Suprapubic skin (tissue), 4 donors: ENCODE measurements around the gene MED8. TPM values are rescaled to one million over a fixed set of nuclear protein-coding genes. Genes with fewer than 3 reads are reported as not detected.

Experiments
- DNase-seq, 2 donors: peaks; one replicate each; pipeline ENCODE4 v3.0.0-alpha.2; 2019; ENCODE audit warnings: low spot score in 2 of 2
- H3K27ac ChIP-seq: fragments of 200-600 bp; sonication (generic); one replicate; pipeline ENCODE4 v1.5.1; 2019
- H3K27me3 ChIP-seq: fragments of 200-600 bp; sonication (generic); one replicate; pipeline ENCODE4 v1.5.1; 2019
- H3K36me3 ChIP-seq: fragments of 200-600 bp; sonication (generic); one replicate; pipeline ENCODE4 v1.5.1; 2019
- H3K4me1 ChIP-seq: fragments of 200-600 bp; sonication (generic); one replicate; pipeline ENCODE4 v1.5.1; 2019
- H3K4me3 ChIP-seq: fragments of 200-600 bp; sonication (generic); one replicate; pipeline ENCODE4 v1.5.1; 2019; ENCODE audit warnings: mild to moderate bottlenecking
- H3K9me3 ChIP-seq: fragments of 200-600 bp; sonication (generic); one replicate; pipeline ENCODE4 v1.5.1; 2019
- EP300 ChIP-seq: sonication (generic); formaldehyde crosslinking; IDR thresholded peaks from one replicate; pipeline ENCODE4 v1.6.1; 2017; ENCODE audit warnings: antibody characterized with exemption
- POLR2A ChIP-seq, 2 donors: fragments of 450-650 bp; IDR thresholded peaks; one replicate each; pipeline ENCODE4 v1.6.1; 2017; ENCODE audit warnings: antibody characterized with exemption in 2 of 2, mild to moderate bottlenecking in 2 of 2, moderate library complexity in 2 of 2
- POLR2AphosphoS5 ChIP-seq, 3 donors: sonication (generic); formaldehyde crosslinking; IDR thresholded peaks; one replicate each; pipeline ENCODE4 v1.6.1; 2017; ENCODE audit warnings: antibody characterized with exemption in 3 of 3
- WGBS: methylation state at CpG from one replicate; pipeline ENCODE4 v1.1.5; 2018; 5-methylcytosine and 5-hydroxymethylcytosine counted together
- total RNA-seq, 4 donors: library from RNA; depleted of rRNA; stranded (reverse); fragments of >200 nt; gene quantifications; one replicate each; pipeline ENCODE4 v1.1.0, GENCODE V29; 2016
- TF ChIP-seq, protein P1 (sequence below), 2 donors: fragments of 200-600 bp in 1 of 2; fragments of 450-650 bp in 1 of 2; sonication (generic) in 1 of 2; IDR thresholded peaks; one replicate each; pipeline ENCODE4 v1.5.1; 2016 to 2019; ENCODE audit warnings: antibody characterized with exemption in 2 of 2, mild to moderate bottlenecking in 1 of 2, moderate library complexity in 1 of 2

Gene MED8
- total RNA-seq, 4 donors from 2014 or later: 26.8 to 43.2 (median 40.3) TPM

DNA sequence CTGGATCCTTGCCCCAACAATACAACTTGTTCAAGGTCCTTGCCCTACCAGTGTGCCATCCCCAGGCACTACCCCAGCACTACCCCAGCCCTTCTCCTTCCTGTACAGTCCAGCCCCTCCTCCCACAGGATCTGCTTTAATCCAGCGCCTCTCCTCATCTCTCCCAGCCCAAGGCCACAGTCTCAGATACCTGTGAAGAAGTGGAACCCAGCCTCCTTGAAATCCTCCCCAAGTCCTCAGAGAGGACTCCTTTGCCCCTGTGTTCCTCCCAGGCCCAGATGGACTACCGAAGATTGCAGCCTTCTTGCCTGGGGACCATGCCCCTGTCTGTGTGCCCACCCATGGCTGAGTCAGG is 37.3 kb downstream of the MED8 start:
- no peak overlapping the region for H3K27ac ChIP-seq
- H3K9me3 ChIP-seq: no peaks in the 10 kb centered on the region
- TF ChIP-seq POLR2AphosphoS5 (IDR thresholded peaks at IDR 0.05): no peak
- TF ChIP-seq EP300: no peak
- TF ChIP-seq, protein P1, sequence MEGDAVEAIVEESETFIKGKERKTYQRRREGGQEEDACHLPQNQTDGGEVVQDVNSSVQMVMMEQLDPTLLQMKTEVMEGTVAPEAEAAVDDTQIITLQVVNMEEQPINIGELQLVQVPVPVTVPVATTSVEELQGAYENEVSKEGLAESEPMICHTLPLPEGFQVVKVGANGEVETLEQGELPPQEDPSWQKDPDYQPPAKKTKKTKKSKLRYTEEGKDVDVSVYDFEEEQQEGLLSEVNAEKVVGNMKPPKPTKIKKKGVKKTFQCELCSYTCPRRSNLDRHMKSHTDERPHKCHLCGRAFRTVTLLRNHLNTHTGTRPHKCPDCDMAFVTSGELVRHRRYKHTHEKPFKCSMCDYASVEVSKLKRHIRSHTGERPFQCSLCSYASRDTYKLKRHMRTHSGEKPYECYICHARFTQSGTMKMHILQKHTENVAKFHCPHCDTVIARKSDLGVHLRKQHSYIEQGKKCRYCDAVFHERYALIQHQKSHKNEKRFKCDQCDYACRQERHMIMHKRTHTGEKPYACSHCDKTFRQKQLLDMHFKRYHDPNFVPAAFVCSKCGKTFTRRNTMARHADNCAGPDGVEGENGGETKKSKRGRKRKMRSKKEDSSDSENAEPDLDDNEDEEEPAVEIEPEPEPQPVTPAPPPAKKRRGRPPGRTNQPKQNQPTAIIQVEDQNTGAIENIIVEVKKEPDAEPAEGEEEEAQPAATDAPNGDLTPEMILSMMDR (IDR thresholded peaks at IDR 0.05): no peak
- no peak for TF ChIP-seq POLR2A (IDR thresholded peaks at IDR 0.05)
- H3K27me3 ChIP-seq: no peaks in the 10 kb centered on the region
- WGBS: 71% methylated on average over 1 of the region's 2 CpGs
- H3K4me3 ChIP-seq: no peak overlapping the region
- no peak for DNase-seq
- peaks cover 22% of the 10 kb centered on the region for H3K4me1 ChIP-seq
- H3K36me3 ChIP-seq: no peaks in the 10 kb centered on the region

DNA sequence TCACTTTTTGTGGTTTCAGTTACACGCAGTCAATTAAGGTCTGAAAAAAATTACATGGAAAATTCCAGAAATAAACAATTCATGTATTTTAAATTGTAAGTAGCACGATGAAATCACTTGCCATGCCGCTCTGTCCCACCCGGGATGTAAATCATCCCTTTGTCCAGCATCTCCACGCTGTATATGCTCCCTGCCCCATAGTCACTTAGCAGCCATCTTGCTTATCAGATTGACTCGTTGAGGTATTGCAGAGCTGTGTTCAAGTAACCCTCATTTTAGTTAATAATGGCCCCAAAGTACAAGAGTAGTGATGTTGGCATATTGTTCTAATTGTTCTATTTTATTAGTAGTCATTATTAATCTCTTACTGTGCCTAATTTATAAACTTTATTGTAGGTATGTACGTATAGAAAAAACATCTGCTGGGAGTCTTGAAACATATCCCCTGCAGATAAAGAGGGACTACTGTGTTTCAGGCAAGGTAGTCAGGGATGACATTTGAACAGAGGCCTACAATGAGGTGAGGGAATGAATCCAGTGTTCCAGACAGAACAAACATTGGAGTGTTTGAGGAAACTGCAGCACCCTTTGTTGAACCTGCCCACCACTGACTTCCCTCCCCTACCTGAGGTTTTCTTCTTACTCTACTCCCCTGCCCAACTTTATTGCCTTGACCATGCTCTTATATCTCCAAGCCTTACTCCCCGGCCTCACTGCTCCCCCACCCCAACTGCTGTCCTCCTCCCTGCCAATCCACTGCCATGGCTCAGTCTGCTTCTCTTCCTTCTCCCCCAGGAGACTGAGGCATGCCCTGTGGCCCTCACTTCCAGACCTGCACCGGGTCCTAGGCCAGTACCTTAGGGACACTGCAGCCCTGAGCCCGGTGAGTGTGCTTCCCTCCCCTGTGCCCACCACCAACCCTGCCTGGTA is 37.9 kb downstream of the MED8 start:
- no peak for TF ChIP-seq POLR2AphosphoS5 (IDR thresholded peaks at IDR 0.05)
- TF ChIP-seq, protein P1 (IDR thresholded peaks at IDR 0.05): no peak
- no peak for TF ChIP-seq EP300
- no peak for TF ChIP-seq POLR2A (IDR thresholded peaks at IDR 0.05)
- H3K4me3 ChIP-seq: no peak overlapping the region
- DNase-seq: no peak
- H3K4me1 ChIP-seq: peaks cover 22% of the 10 kb centered on the region
- H3K9me3 ChIP-seq: no peaks in the 10 kb centered on the region
- WGBS: 85% methylated on average over 10 of the region's 10 CpGs
- no peak overlapping the region for H3K27ac ChIP-seq
- no peaks in the 10 kb centered on the region for H3K27me3 ChIP-seq
- H3K36me3 ChIP-seq: no peaks in the 10 kb centered on the region

DNA sequence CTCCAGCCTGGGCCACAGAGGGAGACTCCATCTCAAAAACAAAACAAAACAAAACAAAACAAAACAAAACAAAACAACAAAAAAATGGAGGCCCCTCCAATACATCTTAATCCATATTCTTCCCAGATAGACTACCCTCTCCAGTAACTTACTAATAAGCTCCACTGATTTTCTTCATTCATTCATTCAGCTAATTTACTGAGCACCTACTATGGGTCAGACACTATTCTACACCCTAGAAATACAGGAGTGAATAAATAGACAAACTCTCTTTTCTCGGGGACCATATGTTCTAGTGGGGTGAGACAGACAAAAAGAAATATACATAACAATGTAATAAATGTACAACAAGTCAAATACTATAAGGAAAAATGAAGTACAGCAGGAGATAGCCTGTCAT is 38.6 kb downstream of the MED8 start:
- Histone ChIP-seq H3K36me3 (no peaks in the 10 kb centered on the region), H3K4me3 (no peak overlapping the region), H3K27ac (no peak overlapping the region), H3K27me3 (no peaks in the 10 kb centered on the region), H3K4me1 (peaks cover 22% of the 10 kb centered on the region), H3K9me3 (no peaks in the 10 kb centered on the region)
- TF ChIP-seq, protein P1 (IDR thresholded peaks at IDR 0.05): no peak
- TF ChIP-seq EP300 (no peak), POLR2A (IDR thresholded peaks at IDR 0.05) (no peak), POLR2AphosphoS5 (IDR thresholded peaks at IDR 0.05) (no peak)
- 93% methylated on average over 1 of the region's 1 CpG for WGBS
- DNase-seq: no peak

DNA sequence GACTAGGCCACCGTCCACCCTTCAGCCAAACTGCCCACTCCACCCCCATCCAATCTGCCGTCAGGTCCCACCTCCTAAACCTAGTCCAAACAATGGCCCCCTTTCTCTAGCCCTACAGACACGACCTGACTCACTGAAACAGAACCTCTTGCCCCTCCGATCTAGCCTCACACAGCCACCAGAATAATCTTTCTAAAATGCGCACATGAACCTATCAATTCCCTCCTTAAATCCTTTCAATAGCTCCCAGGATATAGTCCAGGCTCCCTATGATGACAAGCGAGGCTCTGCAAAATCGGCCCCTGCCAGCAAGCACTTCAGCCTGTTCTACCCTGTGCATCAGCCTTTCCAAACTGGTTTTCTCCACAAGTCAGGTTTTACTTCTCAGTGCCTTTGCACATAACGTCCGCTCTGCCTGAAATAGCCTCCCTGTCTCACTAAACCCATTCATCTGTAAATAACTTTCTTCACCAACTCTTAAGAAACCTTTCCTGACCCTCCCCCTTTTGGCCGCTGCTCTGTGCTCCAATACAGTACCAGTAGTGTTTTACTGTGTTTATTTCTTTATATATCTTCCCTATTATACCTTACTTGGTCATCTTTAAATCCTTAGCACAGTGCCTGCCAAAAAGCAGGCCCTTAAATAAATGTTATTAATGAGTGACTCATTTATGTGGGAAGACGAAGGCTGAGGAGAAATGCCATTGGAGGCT is 39.9 kb downstream of the MED8 start:
- Histone ChIP-seq H3K4me1 (peaks cover 22% of the 10 kb centered on the region), H3K27ac (peak overlapping the region; percentile 91), H3K27me3 (no peaks in the 10 kb centered on the region), H3K9me3 (no peaks in the 10 kb centered on the region), H3K36me3 (no peaks in the 10 kb centered on the region), H3K4me3 (peak overlapping the region; percentile 55)
- no peak for DNase-seq
- TF ChIP-seq POLR2A (IDR thresholded peaks at IDR 0.05) (no peak), EP300 (no peak), POLR2AphosphoS5 (IDR thresholded peaks at IDR 0.05) (no peak)
- TF ChIP-seq, protein P1 (IDR thresholded peaks at IDR 0.05): no peak
- WGBS: 50% methylated on average over 11 of the region's 11 CpGs
